HFFc6 (cell line): ENCODE data around the gene USP48. TPM values are rescaled to one million over a fixed set of nuclear protein-coding genes. Genes with fewer than 3 reads are reported as not detected.

Experiments used
- DNase-seq: peaks from one replicate; pipeline ENCODE4 v3.0.0-alpha.2; 2018
- H3K27ac Mint-ChIP-seq: 2 replicates; pipeline ENCODE4 v1.8.0; 2020; ENCODE audit warnings: mild to moderate bottlenecking, mixed read lengths
- H3K27me3 Mint-ChIP-seq: 2 replicates; pipeline ENCODE4 v1.8.0; 2021; ENCODE audit warnings: mild to moderate bottlenecking, moderate library complexity, mixed read lengths; ENCODE audit not compliant: insufficient read depth
- H3K36me3 Mint-ChIP-seq: 2 replicates; pipeline ENCODE4 v1.8.0; 2021; ENCODE audit warnings: low read depth, mixed read lengths
- H3K4me1 Mint-ChIP-seq: 2 replicates; pipeline ENCODE4 v1.8.0; 2020; ENCODE audit warnings: low read depth, mixed read lengths
- H3K4me3 Mint-ChIP-seq: 2 replicates; pipeline ENCODE4 v1.8.0; 2020; ENCODE audit warnings: mild to moderate bottlenecking, moderate library complexity, mixed read lengths
- H3K9me3 Mint-ChIP-seq: 2 replicates; pipeline ENCODE4 v1.8.0; 2020; ENCODE audit warnings: mild to moderate bottlenecking, mixed read lengths
- CTCF ChIP-seq: fragments of 200-600 bp; sonication (generic); IDR thresholded peaks from 2 replicates; pipeline ENCODE4 v1.5.0; 2021; ENCODE audit warnings: antibody characterized with exemption, mild to moderate bottlenecking
- total RNA-seq, 6 experiments: library from RNA; stranded (reverse); fragmentation: NEBNext Ultra II Directional; extraction: Animal tissue kit (Norgen Biotek cat#: 25700); gene quantifications; 2 replicates in 1 of 6; 3 replicates in 5 of 6; pipeline ENCODE4 v1.2.3, GENCODE V29; 2021

USP48 gene
- total RNA-seq, 6 experiments from 2014 or later: 45.0 to 54.2 (median 51.1) TPM

- no peak for TF ChIP-seq CTCF
- Mint-ChIP-seq H3K9me3 (peaks cover 5% of the 10 kb centered on the region; the same call in 1 of the 2 replicates), H3K27ac (peak overlapping the region; percentile 66), H3K36me3 (peaks cover 39% of the 10 kb centered on the region), H3K4me3 (peak overlapping the region; percentile 31; the same call in 1 of the 2 replicates), H3K27me3 (peaks cover 18% of the 10 kb centered on the region), H3K4me1 (peaks cover 26% of the 10 kb centered on the region)
- DNase-seq: peak; percentile 70
Observed at GRCh38 chr1:21816602-21817302, 33.8 kb upstream of the USP48 start.

GRCh38 chr1:21815724-21816321 lies 32.9 kb upstream of the USP48 start:
- peaks cover 5% of the 10 kb centered on the region; the same call in 1 of the 2 replicates for H3K9me3 Mint-ChIP-seq
- no peak overlapping the region for H3K4me3 Mint-ChIP-seq
- DNase-seq: no peak
- TF ChIP-seq CTCF: 0 out of 2 replicates have a peak, but pooled peaks have one; percentile 5
- no peak overlapping the region; the same call in 1 of the 2 replicates for H3K27ac Mint-ChIP-seq
- H3K27me3 Mint-ChIP-seq: peaks cover 11% of the 10 kb centered on the region
- peaks cover 26% of the 10 kb centered on the region for H3K4me1 Mint-ChIP-seq
- H3K36me3 Mint-ChIP-seq: peaks cover 30% of the 10 kb centered on the region

- no peak overlapping the region for H3K4me3 Mint-ChIP-seq
Observed at GRCh38 chr1:21814981-21815582, 32.1 kb upstream of the USP48 start.

GRCh38 chr1:21814241-21814918 lies 31.4 kb upstream of the USP48 start:
- peak; percentile 66 for TF ChIP-seq CTCF
- no peak overlapping the region for H3K4me3 Mint-ChIP-seq
- H3K27me3 Mint-ChIP-seq: peaks cover 11% of the 10 kb centered on the region
- peaks cover 19% of the 10 kb centered on the region for H3K36me3 Mint-ChIP-seq
- H3K27ac Mint-ChIP-seq: no peak overlapping the region
- H3K4me1 Mint-ChIP-seq: peaks cover 26% of the 10 kb centered on the region
- DNase-seq: no peak
- H3K9me3 Mint-ChIP-seq: peaks cover 5% of the 10 kb centered on the region; the same call in 1 of the 2 replicates

More at GRCh38 chr1:21814981-21815582, 32.1 kb upstream of the USP48 start:
- DNase-seq: no peak
- peaks cover 26% of the 10 kb centered on the region for H3K4me1 Mint-ChIP-seq
- no peak overlapping the region for H3K27ac Mint-ChIP-seq
- TF ChIP-seq CTCF: no peak
- peaks cover 5% of the 10 kb centered on the region; the same call in 1 of the 2 replicates for H3K9me3 Mint-ChIP-seq
- H3K27me3 Mint-ChIP-seq: peaks cover 11% of the 10 kb centered on the region
- peaks cover 25% of the 10 kb centered on the region for H3K36me3 Mint-ChIP-seq

GRCh38 chr1:21813542-21813941 lies 30.6 kb upstream of the USP48 start:
- no peak for DNase-seq
- Mint-ChIP-seq H3K36me3 (peaks cover 14% of the 10 kb centered on the region), H3K27ac (no peak overlapping the region), H3K27me3 (peaks cover 11% of the 10 kb centered on the region), H3K4me1 (peaks cover 24% of the 10 kb centered on the region), H3K4me3 (no peak overlapping the region), H3K9me3 (peaks cover 5% of the 10 kb centered on the region; the same call in 1 of the 2 replicates)
- TF ChIP-seq CTCF: no peak
